Epithelial cell of esophagus (primary cell): Measurements from ENCODE around the gene RBMS3.

Source experiments
- DNase-seq: peaks from one replicate; pipeline ENCODE4 v3.0.0; 2010; ENCODE audit warnings: low read depth
- H3K4me3 ChIP-seq: 2 replicates; pipeline ENCODE4 v1.5.1; 2011; ENCODE audit warnings: mild to moderate bottlenecking, low read length, control low read depth
- TF ChIP-seq, protein P1 (sequence below): IDR thresholded peaks from 2 replicates; pipeline ENCODE4 v1.5.1; 2011; ENCODE audit warnings: low read depth, mild to moderate bottlenecking, low read length, control low read depth, inconsistent platforms; ENCODE audit not compliant: insufficient read depth; ENCODE audit errors: missing control alignments

Gene RBMS3

DNA sequence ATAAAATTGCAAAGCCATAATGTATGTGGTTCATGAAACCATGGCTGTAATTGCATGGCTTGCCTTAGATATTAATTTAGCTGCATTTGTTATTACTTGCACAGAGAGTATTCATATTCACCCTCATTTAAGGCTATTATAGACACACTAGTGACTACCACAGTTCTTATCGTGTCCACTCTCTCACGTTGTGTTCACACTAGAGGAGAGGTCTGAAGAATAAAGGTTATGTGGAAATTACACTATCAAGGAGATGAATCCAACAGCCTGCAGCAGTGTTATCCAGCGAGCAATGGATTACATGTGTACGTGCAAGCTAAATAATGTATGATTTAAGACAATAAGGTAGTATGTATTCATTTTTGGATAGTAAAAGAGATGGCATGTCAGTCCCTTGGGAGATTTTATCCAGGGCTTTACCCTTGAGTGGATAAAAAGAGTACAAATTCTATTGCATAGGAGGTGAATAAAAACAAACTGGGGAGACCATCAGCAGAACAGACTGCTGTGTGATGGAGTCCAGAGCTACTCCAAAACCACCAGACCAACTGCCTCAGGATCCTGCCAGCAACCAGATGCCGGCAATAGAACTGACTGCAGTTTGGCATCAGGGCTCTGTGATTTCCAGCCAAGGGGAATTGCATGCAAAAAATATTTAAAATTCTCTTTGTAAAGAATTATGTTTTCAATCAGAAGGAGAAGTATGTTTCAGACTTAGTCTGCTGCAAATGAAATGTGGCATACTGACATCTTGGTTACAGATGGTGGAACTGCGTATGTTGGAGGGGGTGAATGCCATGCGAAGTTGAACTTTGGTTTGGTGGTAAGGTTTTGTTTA, 146.6 kb downstream of the RBMS3 start:
- no peak overlapping the region for H3K4me3 ChIP-seq
- DNase-seq: no peak
- TF ChIP-seq, protein P1, sequence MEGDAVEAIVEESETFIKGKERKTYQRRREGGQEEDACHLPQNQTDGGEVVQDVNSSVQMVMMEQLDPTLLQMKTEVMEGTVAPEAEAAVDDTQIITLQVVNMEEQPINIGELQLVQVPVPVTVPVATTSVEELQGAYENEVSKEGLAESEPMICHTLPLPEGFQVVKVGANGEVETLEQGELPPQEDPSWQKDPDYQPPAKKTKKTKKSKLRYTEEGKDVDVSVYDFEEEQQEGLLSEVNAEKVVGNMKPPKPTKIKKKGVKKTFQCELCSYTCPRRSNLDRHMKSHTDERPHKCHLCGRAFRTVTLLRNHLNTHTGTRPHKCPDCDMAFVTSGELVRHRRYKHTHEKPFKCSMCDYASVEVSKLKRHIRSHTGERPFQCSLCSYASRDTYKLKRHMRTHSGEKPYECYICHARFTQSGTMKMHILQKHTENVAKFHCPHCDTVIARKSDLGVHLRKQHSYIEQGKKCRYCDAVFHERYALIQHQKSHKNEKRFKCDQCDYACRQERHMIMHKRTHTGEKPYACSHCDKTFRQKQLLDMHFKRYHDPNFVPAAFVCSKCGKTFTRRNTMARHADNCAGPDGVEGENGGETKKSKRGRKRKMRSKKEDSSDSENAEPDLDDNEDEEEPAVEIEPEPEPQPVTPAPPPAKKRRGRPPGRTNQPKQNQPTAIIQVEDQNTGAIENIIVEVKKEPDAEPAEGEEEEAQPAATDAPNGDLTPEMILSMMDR: no peak

DNA sequence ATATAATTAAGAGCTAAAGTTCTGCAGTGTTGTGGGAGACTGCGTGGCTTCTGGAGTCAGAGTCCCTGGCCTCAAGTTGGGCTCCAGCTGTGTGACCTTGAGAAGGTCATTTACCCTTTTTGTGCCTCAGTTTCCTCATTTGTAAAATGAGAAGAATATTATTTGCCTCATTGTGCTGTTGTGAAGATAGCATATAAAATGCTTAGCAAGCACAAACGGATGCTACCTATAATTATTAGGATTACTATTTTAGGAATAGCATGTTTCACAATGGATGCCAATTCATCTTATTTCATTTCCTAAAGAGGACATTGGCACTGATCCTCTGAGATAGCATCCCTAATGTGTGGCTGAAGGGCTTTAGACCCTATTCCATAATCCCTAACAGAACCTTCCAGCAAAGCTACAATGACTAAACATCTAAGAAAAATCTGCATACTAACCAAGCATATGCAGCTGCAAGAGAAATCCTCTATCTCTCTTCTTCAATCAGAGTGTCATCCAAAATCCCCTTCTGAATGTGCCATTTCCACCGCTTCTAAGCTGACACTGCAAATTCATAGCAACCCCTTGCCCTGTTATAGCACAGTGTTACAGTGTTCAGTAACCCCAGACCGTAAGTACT, 148.3 kb downstream of the RBMS3 start:
- no peak overlapping the region for H3K4me3 ChIP-seq
- TF ChIP-seq, protein P1: no peak
- no peak for DNase-seq

DNA sequence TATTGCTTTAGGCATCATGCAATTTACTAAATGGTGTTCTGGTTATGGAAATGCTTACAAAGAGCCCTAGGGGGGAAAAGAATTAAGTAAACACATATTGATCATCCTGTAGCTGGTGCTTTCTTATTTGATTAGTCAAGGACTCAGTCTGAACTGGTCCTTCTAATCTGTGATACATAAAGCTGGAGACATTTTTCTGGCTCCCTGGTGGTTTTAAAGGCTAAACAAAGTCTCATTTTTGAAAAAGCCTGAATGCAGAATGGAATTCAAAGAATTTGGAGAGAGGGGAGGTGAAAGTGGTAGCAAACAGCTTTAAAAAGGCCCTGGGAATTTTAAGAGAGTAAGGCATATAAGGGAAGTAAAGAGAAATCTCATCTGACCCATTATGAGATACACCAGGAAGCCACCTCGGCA, 149.7 kb downstream of the RBMS3 start:
- H3K4me3 ChIP-seq: no peak overlapping the region
- TF ChIP-seq, protein P1: no peak
- no peak for DNase-seq

DNA sequence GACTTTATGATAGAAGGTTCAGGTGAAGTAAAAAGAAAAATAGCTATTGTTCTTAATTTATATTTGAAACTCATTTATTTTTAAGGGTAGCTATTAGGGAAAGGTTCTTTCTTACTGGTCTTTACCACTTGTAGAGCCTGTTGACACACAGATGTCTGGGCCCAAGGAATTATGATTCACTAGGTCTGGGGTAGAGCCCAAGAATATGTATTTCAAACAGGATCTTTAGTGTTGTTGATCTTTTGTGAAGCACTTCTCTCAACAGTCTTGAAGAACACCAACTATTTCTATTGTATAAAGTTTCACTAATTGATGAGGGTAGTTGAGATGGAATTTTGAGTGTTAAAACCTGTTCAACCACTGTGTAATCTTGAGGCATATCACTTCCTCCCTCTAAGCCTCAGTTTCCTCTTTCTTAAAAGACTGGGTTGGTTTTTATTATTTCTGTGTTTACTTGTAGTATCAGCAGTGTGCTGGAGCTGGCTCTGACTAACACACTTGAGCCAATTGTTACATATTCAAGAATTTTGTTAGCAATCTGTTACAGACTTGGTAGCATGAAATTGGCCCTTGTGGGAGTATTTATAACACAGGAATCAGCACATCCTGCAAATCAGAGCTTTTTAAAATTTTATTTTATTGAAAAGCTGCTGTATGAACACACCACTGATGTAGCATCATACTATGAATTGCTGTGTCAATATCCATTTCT, 155.9 kb downstream of the RBMS3 start:
- no peak overlapping the region for H3K4me3 ChIP-seq
- peak; percentile 34 for DNase-seq
- TF ChIP-seq, protein P1: no peak

DNA sequence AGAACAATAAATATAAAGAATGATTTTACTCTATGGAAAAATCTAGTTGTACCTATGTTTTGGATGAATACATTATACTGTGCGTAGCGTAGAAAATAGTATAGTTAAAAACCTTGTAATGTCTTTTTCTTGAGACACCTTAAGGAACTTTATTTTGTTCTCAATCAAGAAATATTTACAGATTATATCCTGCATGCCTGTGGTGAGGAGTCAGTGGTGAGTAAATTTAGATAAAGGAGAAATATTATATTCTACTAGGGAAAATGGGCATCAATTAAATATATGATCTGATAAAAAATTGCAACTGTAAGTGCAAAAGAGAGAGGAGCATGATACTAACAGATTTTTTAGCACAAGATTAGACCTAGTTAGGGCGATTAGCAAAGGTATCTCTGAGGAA, 157.7 kb downstream of the RBMS3 start:
- TF ChIP-seq, protein P1: no peak
- H3K4me3 ChIP-seq: no peak overlapping the region

DNA sequence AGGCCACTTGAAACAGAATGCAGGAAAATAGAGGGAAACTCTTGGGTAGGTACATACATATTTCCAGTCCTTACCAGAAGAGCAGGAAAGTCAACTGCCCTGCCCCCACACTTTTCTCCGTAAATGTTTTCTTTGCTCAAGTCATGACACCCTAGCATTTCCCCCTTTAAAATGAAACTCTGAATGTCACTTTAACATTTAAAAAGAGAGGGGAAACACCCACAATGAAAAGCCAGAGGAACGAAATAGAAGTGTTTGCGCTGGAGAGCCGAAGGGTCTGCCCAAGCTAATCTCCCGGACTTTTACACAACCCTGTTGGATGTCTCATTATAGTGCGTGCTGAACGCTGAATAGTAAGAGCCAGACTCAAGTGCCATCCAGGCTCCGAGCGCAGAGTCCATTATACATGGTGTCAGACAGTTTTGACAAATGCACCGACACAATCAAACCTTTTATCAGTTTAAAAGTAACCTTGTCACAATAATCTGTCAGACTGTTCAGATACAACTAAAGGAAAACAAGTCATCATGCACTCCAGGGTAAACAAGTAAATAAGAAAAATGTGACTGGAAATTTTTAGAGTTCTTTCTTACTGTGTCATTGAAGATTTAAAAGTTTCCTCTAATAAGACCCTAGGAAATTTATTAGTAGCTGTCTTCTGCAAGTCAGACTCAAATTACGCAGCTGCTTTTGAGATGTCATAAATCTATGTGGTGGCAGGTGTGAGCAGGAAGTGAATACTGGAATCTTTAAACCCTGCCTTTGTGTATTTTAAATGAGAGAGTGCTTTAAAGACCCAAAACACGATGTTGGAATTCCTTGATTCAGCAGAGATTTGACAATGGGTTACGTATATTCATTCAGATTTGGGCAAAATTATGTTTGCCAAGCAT, 159.8 kb downstream of the RBMS3 start:
- peak; percentile 37 for DNase-seq
- TF ChIP-seq, protein P1: no peak
- H3K4me3 ChIP-seq: peak overlapping the region; percentile 39

More for the DNA sequence above, 157.7 kb downstream of the RBMS3 start:
- DNase-seq: no peak
